IPS DF 6.9 (cell line): ENCODE data around the gene MACROD2.

Experiments
- DNase-seq: peaks from one replicate; pipeline ENCODE4 v3.0.0-alpha.2; 2013; ENCODE audit warnings: low read depth, low spot score
- H3K27ac ChIP-seq: one replicate; pipeline ENCODE4 v1.5.1; 2013; ENCODE audit warnings: low read length, control low read depth
- H3K27me3 ChIP-seq: 2 replicates; pipeline ENCODE4 v1.6.1; 2013; ENCODE audit warnings: mild to moderate bottlenecking, low read length; ENCODE audit not compliant: control insufficient read depth, insufficient read depth
- H3K36me3 ChIP-seq: 2 replicates; pipeline ENCODE4 v1.6.1; 2013; ENCODE audit warnings: low read length; ENCODE audit not compliant: control insufficient read depth, insufficient read depth
- H3K4me1 ChIP-seq: 2 replicates; pipeline ENCODE4 v1.6.1; 2013; ENCODE audit warnings: low read length; ENCODE audit not compliant: control insufficient read depth, insufficient read depth
- H3K4me3 ChIP-seq: 2 replicates; pipeline ENCODE4 v1.5.1; 2013; ENCODE audit warnings: mild to moderate bottlenecking, low read length
- H3K9me3 ChIP-seq: 2 replicates; pipeline ENCODE4 v1.6.1; 2013; ENCODE audit warnings: low read length, inconsistent platforms; ENCODE audit not compliant: control insufficient read depth, insufficient read depth
- WGBS: extraction: QIAGEN DNeasy Blood & Tissue Kit; methylation state at CpG from one replicate; pipeline ENCODE4 v1.1.7; 2013; ENCODE audit warnings: mixed read lengths, missing lambda C conversion rate; ENCODE audit not compliant: insufficient read length, insufficient coverage; 5-methylcytosine and 5-hydroxymethylcytosine counted together

The MACROD2 gene

DNA sequence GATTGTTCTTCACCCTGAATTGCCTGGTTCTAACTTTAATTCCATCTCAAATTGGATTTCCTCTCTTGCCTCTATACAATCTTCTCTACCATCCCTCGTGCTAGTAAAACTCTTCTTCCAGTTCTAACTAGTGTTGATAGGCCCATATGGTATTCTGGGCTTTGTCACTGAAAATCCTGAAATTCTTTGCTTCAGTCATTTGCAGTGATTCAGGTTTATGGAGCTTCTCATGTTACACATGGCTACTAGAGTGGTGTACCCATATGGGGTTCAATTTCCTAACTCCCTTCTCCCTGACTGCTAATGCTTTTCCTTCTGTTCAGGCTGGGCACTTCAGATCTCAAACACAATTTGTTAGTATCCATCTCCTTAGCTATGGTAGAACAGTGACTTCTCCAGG lies 1621.3 kb downstream of the MACROD2 start:
- Histone ChIP-seq H3K9me3 (no peaks in the 10 kb centered on the region), H3K27ac (no peak overlapping the region), H3K4me1 (no peaks in the 10 kb centered on the region), H3K27me3 (no peaks in the 10 kb centered on the region), H3K36me3 (no peaks in the 10 kb centered on the region), H3K4me3 (no peak overlapping the region)
- no CpG with 5 or more reads among the region's 1 CpG for WGBS
- DNase-seq, result no peak

- Histone ChIP-seq H3K36me3 (no peaks in the 10 kb centered on the region), H3K4me3 (no peak overlapping the region)
- WGBS, result no CpG with 5 or more reads among the region's 2 CpGs
Observed at GRCh38 chr20:15618110-15618509, 1622.8 kb downstream of the MACROD2 start.

GRCh38 chr20:15618912-15619311 lies 1623.6 kb downstream of the MACROD2 start:
- DNase-seq, result no peak
- Histone ChIP-seq H3K4me3 (no peak overlapping the region), H3K27me3 (no peaks in the 10 kb centered on the region), H3K4me1 (no peaks in the 10 kb centered on the region), H3K27ac (no peak overlapping the region), H3K36me3 (no peaks in the 10 kb centered on the region), H3K9me3 (no peaks in the 10 kb centered on the region)
- WGBS, result no CpG with 5 or more reads among the region's 5 CpGs

More at GRCh38 chr20:15618110-15618509, 1622.8 kb downstream of the MACROD2 start:
- no peaks in the 10 kb centered on the region for H3K27me3 ChIP-seq
- H3K9me3 ChIP-seq, result no peaks in the 10 kb centered on the region
- no peak overlapping the region for H3K27ac ChIP-seq
- no peak for DNase-seq
- H3K4me1 ChIP-seq, result no peaks in the 10 kb centered on the region

- Histone ChIP-seq H3K4me3 (no peak overlapping the region), H3K4me1 (no peaks in the 10 kb centered on the region), H3K27ac (no peak overlapping the region), H3K27me3 (no peaks in the 10 kb centered on the region), H3K36me3 (no peaks in the 10 kb centered on the region), H3K9me3 (no peaks in the 10 kb centered on the region)
- no CpG with 5 or more reads among the region's 4 CpGs for whole genome bisulfite sequencing
- DNase-seq, result no peak
Observed at GRCh38 chr20:15619341-15619740, 1624.0 kb downstream of the MACROD2 start.

- Histone ChIP-seq H3K4me1 (no peaks in the 10 kb centered on the region), H3K27me3 (no peaks in the 10 kb centered on the region), H3K36me3 (no peaks in the 10 kb centered on the region), H3K9me3 (no peaks in the 10 kb centered on the region), H3K27ac (no peak overlapping the region), H3K4me3 (no peak overlapping the region)
- no CpG with 5 or more reads among the region's 6 CpGs for WGBS
- no peak for DNase-seq
Observed at GRCh38 chr20:15619816-15620215, 1624.5 kb downstream of the MACROD2 start.

- DNase-seq, result no peak
- Histone ChIP-seq H3K27ac (no peak overlapping the region), H3K27me3 (no peaks in the 10 kb centered on the region), H3K36me3 (no peaks in the 10 kb centered on the region), H3K4me3 (no peak overlapping the region), H3K4me1 (0 out of 2 replicates have a peak, but pooled peaks cover under 1% of the 10 kb centered on the region), H3K9me3 (no peaks in the 10 kb centered on the region)
- no CpG with 5 or more reads among the region's 6 CpGs for WGBS
Observed at GRCh38 chr20:15622368-15622767, 1627.1 kb downstream of the MACROD2 start.

DNA sequence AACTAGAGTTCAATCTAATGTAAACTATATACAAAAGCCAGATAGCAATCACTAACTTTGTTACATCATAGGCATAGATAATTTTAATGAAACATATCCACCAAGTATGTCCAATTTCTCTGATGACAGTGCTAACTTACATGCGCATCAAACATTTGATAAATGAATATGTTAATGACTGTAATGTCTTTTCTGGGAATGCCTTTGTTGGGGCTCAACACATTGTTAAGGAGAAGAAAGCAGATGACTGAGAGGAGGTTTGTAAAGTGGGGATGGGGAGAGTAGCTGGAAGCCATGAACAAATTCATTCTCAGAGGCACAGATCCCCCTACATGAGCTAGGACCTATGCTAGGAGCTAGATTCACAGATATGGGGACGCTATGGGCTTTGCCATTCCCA lies 1627.9 kb downstream of the MACROD2 start:
- 0 out of 2 replicates have a peak, but pooled peaks cover 1% of the 10 kb centered on the region for H3K4me1 ChIP-seq
- no peaks in the 10 kb centered on the region for H3K36me3 ChIP-seq
- H3K9me3 ChIP-seq, result no peaks in the 10 kb centered on the region
- no peaks in the 10 kb centered on the region for H3K27me3 ChIP-seq
- no CpG with 5 or more reads among the region's 2 CpGs for WGBS
- DNase-seq, result no peak
- no peak overlapping the region for H3K27ac ChIP-seq
- no peak overlapping the region for H3K4me3 ChIP-seq

DNA sequence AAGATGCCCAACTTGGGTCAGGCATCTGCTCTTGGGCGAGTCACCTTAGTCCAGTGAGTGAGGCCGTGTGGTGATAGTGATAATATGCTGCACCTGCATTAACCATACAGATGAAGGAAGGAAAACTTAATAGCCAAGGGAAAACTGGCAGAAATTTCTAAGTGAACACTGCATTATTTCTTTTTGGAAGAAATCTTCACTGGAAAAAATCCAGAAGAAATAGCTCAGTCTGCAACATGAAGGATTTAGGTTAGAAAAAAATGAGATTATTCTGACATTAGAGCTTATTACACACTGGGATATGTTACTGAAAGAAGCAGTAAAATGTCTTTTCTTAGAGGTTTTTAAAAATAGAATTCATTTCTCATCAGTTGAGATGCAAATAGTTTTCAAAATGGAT lies 1630.7 kb downstream of the MACROD2 start:
- H3K27ac ChIP-seq, result no peak overlapping the region
- H3K4me3 ChIP-seq, result no peak overlapping the region
- no CpG with 5 or more reads among the region's 2 CpGs for WGBS
- H3K4me1 ChIP-seq, result 0 out of 2 replicates have a peak, but pooled peaks cover 1% of the 10 kb centered on the region
- no peaks in the 10 kb centered on the region for H3K27me3 ChIP-seq
- DNase-seq, result no peak
- no peaks in the 10 kb centered on the region for H3K9me3 ChIP-seq
- H3K36me3 ChIP-seq, result no peaks in the 10 kb centered on the region

GRCh38 chr20:15627089-15627488 lies 1631.8 kb downstream of the MACROD2 start:
- 0 out of 2 replicates have a peak, but pooled peaks cover 1% of the 10 kb centered on the region for H3K4me1 ChIP-seq
- no peak for DNase-seq
- H3K36me3 ChIP-seq, result no peaks in the 10 kb centered on the region
- no peaks in the 10 kb centered on the region for H3K9me3 ChIP-seq
- WGBS, result no CpG with 5 or more reads among the region's 3 CpGs
- no peak overlapping the region for H3K4me3 ChIP-seq
- no peak overlapping the region for H3K27ac ChIP-seq
- H3K27me3 ChIP-seq, result no peaks in the 10 kb centered on the region; the same call in 1 of the 2 replicates

DNA sequence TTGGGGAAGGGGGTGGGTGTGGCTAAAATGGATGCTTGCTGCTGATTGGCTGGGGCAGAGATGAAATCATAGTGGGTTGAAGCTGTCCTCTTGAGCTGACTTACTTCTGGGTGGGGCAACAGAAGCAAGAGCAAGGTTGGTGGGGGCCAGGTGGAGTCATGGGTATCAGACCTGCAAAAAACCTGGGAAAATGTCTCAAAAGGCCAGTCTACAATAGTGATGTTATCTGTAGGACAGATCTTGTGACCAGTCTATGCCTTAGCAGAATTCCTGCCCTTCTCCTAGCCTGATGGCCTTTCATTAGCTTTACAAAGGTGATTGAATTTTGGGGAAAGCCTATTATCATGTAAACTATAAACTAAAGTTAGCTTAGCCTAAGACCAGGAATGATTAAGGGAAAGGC lies 1632.2 kb downstream of the MACROD2 start:
- Histone ChIP-seq H3K9me3 (no peaks in the 10 kb centered on the region), H3K4me3 (no peak overlapping the region)

GRCh38 chr20:15628851-15629353 lies 1633.6 kb downstream of the MACROD2 start:
- H3K4me3 ChIP-seq, result no peak overlapping the region
- H3K27me3 ChIP-seq, result no peaks in the 10 kb centered on the region; the same call in 1 of the 2 replicates
- H3K27ac ChIP-seq, result no peak overlapping the region
- 0 out of 2 replicates have a peak, but pooled peaks cover 1% of the 10 kb centered on the region for H3K4me1 ChIP-seq
- H3K36me3 ChIP-seq, result no peaks in the 10 kb centered on the region
- WGBS, result no CpG with 5 or more reads among the region's 4 CpGs
- no peak for DNase-seq
- H3K9me3 ChIP-seq, result no peaks in the 10 kb centered on the region

More for the DNA sequence above, 1632.2 kb downstream of the MACROD2 start:
- no peaks in the 10 kb centered on the region for H3K36me3 ChIP-seq
- DNase-seq, result no peak
- no peak overlapping the region for H3K27ac ChIP-seq
- H3K27me3 ChIP-seq, result no peaks in the 10 kb centered on the region; the same call in 1 of the 2 replicates
- H3K4me1 ChIP-seq, result 0 out of 2 replicates have a peak, but pooled peaks cover 1% of the 10 kb centered on the region
